Progenitor cell of endocrine pancreas (in vitro differentiated cells): Measurements from ENCODE around the gene GBP2. TPM values are rescaled to one million over a fixed set of nuclear protein-coding genes. Genes with fewer than 3 reads are reported as not detected.
"Not testable (repeated sequence)": the region's sequence is repeated elsewhere in the genome, so short reads cannot be mapped to it uniquely, and the experiment has no call there.

ENCODE experiments used
- DNase-seq: peaks from one replicate; pipeline ENCODE4 v3.0.0; 2021; ENCODE audit warnings: low spot score; ENCODE audit not compliant: unreplicated experiment
- H3K27ac Mint-ChIP-seq: 2 replicates; pipeline ENCODE4 v1.8.0; 2021; ENCODE audit warnings: mild to moderate bottlenecking, moderate library complexity, mixed read lengths
- H3K27me3 Mint-ChIP-seq: 2 replicates; pipeline ENCODE4 v1.8.0; 2021; ENCODE audit warnings: mixed read lengths
- H3K36me3 Mint-ChIP-seq: 2 replicates; pipeline ENCODE4 v1.8.0; 2022; ENCODE audit warnings: mixed read lengths; ENCODE audit not compliant: insufficient read depth
- H3K4me1 Mint-ChIP-seq: 2 replicates; pipeline ENCODE4 v1.8.0; 2021; ENCODE audit warnings: low read depth, mixed read lengths
- H3K4me3 Mint-ChIP-seq: 2 replicates; pipeline ENCODE4 v1.8.0; 2021; ENCODE audit warnings: low read depth, mild to moderate bottlenecking, moderate library complexity, mixed read lengths
- H3K9me3 Mint-ChIP-seq: 2 replicates; pipeline ENCODE4 v1.8.0; 2021; ENCODE audit warnings: low read depth, mixed read lengths
- total RNA-seq: library from RNA; stranded (reverse); gene quantifications from 2 replicates; pipeline ENCODE4 v1.2.1, GENCODE V29; 2021
- TF ChIP-seq, protein P1 (sequence below): fragments of 200-600 bp; sonication (generic); IDR thresholded peaks from one replicate; pipeline ENCODE4 v1.5.0; 2021; ENCODE audit warnings: antibody characterized with exemption, mild to moderate bottlenecking; ENCODE audit not compliant: unreplicated experiment

GBP2 gene
- total RNA-seq, 1 donor from 2014 or later: 0.10 TPM

GRCh38 chr1:89089962-89090361 lies 36.0 kb downstream of the GBP2 start:
- Mint-ChIP-seq H3K4me1 (peaks cover 3% of the 10 kb centered on the region), H3K9me3 (peaks cover 4% of the 10 kb centered on the region), H3K36me3 (no peaks in the 10 kb centered on the region), H3K27me3 (no peaks in the 10 kb centered on the region), H3K27ac (no peak overlapping the region), H3K4me3 (no peak overlapping the region)
- TF ChIP-seq, protein P1, sequence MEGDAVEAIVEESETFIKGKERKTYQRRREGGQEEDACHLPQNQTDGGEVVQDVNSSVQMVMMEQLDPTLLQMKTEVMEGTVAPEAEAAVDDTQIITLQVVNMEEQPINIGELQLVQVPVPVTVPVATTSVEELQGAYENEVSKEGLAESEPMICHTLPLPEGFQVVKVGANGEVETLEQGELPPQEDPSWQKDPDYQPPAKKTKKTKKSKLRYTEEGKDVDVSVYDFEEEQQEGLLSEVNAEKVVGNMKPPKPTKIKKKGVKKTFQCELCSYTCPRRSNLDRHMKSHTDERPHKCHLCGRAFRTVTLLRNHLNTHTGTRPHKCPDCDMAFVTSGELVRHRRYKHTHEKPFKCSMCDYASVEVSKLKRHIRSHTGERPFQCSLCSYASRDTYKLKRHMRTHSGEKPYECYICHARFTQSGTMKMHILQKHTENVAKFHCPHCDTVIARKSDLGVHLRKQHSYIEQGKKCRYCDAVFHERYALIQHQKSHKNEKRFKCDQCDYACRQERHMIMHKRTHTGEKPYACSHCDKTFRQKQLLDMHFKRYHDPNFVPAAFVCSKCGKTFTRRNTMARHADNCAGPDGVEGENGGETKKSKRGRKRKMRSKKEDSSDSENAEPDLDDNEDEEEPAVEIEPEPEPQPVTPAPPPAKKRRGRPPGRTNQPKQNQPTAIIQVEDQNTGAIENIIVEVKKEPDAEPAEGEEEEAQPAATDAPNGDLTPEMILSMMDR: no peak
- DNase-seq: no peak

DNA sequence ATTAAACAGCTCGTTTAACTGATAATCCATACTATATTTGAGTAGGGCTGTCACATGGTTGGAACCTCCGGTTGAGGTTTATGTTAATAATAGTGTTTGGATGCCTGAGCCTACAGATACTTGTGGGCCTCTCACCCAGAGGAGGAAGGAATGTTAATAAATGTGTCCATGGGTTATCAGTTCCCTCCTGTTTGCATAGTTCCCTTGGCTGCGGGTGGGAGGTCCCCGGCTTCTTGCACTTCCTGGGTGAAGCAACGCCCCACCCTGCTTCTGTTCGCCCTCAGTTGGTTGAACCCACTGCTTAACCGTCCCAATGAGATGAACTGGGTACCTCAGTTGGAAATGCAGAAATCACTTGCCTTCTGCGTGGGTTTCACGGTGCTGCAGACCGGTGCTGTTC lies 37.3 kb downstream of the GBP2 start:
- Mint-ChIP-seq H3K4me3 (no peak overlapping the region), H3K27ac (no peak overlapping the region), H3K9me3 (no peaks in the 10 kb centered on the region), H3K27me3 (no peaks in the 10 kb centered on the region), H3K4me1 (peaks cover 3% of the 10 kb centered on the region), H3K36me3 (no peaks in the 10 kb centered on the region)
- DNase-seq: no peak
- TF ChIP-seq, protein P1: no peak

DNA sequence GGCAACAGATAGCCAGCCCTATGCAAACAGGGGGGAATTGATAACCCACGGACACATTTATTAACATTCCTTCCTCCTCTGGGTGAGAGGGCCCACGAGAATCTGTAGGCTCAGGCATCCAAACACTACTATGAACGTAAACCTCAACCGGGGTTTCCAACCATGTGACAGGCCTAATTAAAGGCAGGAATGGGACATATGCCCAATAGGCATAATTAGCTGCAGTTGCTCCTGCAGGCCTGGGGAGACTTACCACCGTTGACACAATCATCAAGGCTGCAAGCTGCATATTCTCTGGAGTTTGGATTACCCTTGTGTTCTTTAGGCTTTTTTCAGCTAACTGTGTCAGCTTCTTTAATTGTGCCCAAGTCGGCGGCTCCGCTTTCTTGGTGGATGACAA lies 38.7 kb downstream of the GBP2 start:
- H3K4me1 Mint-ChIP-seq: peaks cover 3% of the 10 kb centered on the region
- no peaks in the 10 kb centered on the region for H3K27me3 Mint-ChIP-seq
- H3K9me3 Mint-ChIP-seq: no peaks in the 10 kb centered on the region
- no peak for DNase-seq
- H3K27ac Mint-ChIP-seq: no peak overlapping the region
- TF ChIP-seq, protein P1: no peak
- no peaks in the 10 kb centered on the region for H3K36me3 Mint-ChIP-seq
- no peak overlapping the region for H3K4me3 Mint-ChIP-seq

GRCh38 chr1:89085781-89086180 lies 40.1 kb downstream of the GBP2 start:
- H3K4me1 Mint-ChIP-seq: peaks cover 3% of the 10 kb centered on the region
- H3K36me3 Mint-ChIP-seq: no peaks in the 10 kb centered on the region
- no peak overlapping the region for H3K27ac Mint-ChIP-seq
- H3K9me3 Mint-ChIP-seq: no peaks in the 10 kb centered on the region
- no peak overlapping the region for H3K4me3 Mint-ChIP-seq
- DNase-seq: no peak
- TF ChIP-seq, protein P1: no peak
- H3K27me3 Mint-ChIP-seq: no peaks in the 10 kb centered on the region

DNA sequence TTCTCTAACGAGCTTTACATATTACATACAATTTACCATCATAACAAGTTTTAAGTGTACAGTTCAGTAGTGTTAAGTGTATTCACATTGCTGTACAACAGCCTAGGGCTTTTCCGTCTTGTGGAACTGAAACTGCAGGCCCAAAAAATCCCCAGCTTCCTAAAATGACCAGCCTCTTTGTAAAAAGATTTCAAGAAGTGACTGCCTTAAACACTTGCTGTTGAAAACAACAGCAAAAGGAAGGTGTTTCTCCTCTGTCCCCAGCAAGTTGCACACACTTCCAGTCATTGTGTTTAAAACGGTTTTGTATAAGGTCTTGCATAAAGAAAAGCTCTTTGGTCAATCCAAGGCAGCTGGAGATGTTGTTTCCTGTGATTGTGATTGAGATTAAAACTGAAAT lies 44.9 kb downstream of the GBP2 start:
- Mint-ChIP-seq H3K9me3 (peaks cover 15% of the 10 kb centered on the region), H3K27ac (no peak overlapping the region), H3K27me3 (no peaks in the 10 kb centered on the region), H3K4me3 (no peak overlapping the region), H3K4me1 (no peaks in the 10 kb centered on the region), H3K36me3 (no peaks in the 10 kb centered on the region)
- no peak for DNase-seq
- TF ChIP-seq, protein P1: no peak

DNA sequence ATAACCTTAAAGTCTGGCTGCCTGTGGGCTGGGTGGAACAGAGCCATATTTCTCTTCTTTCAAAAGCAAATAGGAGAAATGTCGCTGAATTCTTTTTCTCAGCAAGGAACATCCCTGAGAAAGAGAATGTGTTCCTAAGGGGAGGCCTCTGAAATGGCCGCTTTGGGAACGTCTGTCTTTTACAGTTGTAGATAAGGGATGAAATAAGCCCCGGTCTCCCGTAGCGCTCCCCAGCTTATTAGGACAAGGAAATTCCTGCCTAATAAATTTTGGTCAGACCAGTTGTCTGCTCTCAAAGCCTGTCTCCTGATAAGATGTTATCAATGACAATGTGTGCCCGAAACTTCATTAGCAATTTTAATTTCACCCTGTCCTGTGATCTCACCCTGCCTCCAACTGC lies 45.8 kb downstream of the GBP2 start:
- H3K27ac Mint-ChIP-seq, DNase-seq, H3K36me3 Mint-ChIP-seq, H3K4me3 Mint-ChIP-seq, H3K4me1 Mint-ChIP-seq, H3K27me3 Mint-ChIP-seq: not testable (repeated sequence)
- H3K9me3 Mint-ChIP-seq: peaks cover 16% of the 10 kb centered on the region

DNA sequence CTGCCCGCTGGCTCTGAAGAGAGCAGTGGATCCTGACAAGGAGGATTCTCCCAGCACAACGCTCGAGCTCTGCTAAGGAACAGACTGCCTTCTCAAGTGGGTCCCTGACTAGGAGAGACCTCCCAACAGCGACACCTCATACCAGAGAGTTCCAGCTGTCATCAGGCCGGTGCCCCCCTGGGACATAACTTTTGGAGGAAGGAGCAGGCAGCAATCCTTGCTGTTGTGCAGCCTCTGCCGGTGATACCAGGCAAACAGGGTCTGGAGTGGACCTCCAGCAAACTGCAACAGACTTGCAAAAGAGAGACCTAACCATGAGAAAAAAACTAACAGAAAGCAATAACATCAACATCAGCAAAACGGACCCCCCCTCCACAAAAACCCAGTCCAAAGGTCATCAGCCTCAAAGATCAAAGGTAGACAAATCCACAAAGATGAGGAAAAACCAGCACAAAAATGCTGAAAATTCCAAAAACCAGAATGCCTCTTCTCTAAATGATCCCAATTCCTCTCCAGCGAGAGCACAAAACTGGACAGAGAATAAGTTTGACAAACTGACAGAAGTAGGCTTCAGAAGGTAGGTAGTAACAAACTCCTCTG lies 53.3 kb downstream of the GBP2 start:
- Mint-ChIP-seq H3K9me3 (peaks cover 13% of the 10 kb centered on the region), H3K27ac (peak overlapping the region; percentile 15)
- not testable (repeated sequence) for DNase-seq, H3K4me3 Mint-ChIP-seq, H3K4me1 Mint-ChIP-seq, H3K27me3 Mint-ChIP-seq, H3K36me3 Mint-ChIP-seq
